Measurements from ENCODE around the gene RPUSD1.

DNA sequence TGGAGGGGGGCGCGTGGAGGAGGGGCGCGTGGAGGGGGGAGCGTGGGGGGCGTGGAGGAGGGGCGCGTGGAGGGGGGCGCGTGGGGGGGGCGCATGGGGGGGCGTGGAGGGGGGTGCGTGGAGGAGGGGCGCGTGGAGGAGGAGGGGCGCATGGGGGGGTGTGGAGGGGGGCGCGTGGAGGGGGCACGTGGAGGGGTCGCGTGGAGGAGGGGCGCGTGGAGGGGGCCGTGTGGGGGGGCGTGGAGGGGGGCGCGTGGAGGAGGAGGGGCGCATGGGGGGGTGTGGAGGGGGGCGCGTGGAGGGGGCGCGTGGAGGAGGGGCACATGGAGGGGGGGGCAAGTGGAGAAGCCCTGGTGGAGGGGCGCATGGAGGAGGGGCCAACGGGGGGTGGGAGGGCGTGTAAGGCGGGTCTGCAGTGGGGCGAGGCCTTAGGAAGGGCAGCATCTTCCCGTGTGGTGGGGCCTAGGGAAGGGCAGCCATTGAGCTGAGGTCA lies 20.4 kb downstream of the RPUSD1 start:
- no peak for TF ChIP-seq CTCF (IDR thresholded peaks at IDR 0.05)
- no peak for TF ChIP-seq POLR2A (IDR thresholded peaks at IDR 0.05)

Measured in stomach (tissue), 4 donors.